Transverse colon (tissue), 4 donors: ENCODE results near the gene OAS2. TPM values are rescaled to one million over a fixed set of nuclear protein-coding genes. Genes with fewer than 3 reads are reported as not detected.

ENCODE experiments used
- DNase-seq: peaks from one replicate; pipeline ENCODE4 v3.0.0-alpha.2; 2019
- H3K27ac ChIP-seq, 4 donors: fragments of 200-600 bp; sonication (generic); 2 replicates each; pipeline ENCODE4 v1.5.1; 2016 to 2018; ENCODE audit warnings: inconsistent platforms in 4 of 4
- H3K27me3 ChIP-seq: fragments of 200-600 bp; sonication (generic); 2 replicates; pipeline ENCODE4 v1.5.1; 2017; ENCODE audit warnings: inconsistent platforms
- H3K36me3 ChIP-seq, 4 donors: fragments of 200-600 bp; sonication (generic); 2 replicates each; pipeline ENCODE4 v1.5.1; 2017 to 2019; ENCODE audit warnings: inconsistent platforms in 4 of 4
- H3K4me1 ChIP-seq, 4 donors: fragments of 200-600 bp; sonication (generic); 2 replicates each; pipeline ENCODE4 v1.5.1; 2017 to 2020; ENCODE audit warnings: inconsistent platforms in 4 of 4
- H3K4me3 ChIP-seq, 4 donors: fragments of 200-600 bp; sonication (generic); 1 replicate in 1 of 4; 2 replicates in 3 of 4; pipeline versions ENCODE4 v1.5.1 to v1.6.1; 2017 to 2019; ENCODE audit warnings: inconsistent platforms in 4 of 4
- H3K9me3 ChIP-seq, 2 donors: fragments of 200-600 bp; sonication (generic); 2 replicates each; pipeline ENCODE4 v1.5.1; 2017 to 2019; ENCODE audit warnings: inconsistent platforms in 2 of 2
- EP300 ChIP-seq: sonication (generic); formaldehyde crosslinking; IDR thresholded peaks from one replicate; pipeline ENCODE4 v1.6.1; 2017; ENCODE audit warnings: antibody characterized with exemption, low read depth
- POLR2A ChIP-seq: fragments of 450-650 bp; IDR thresholded peaks from one replicate; pipeline ENCODE4 v1.6.1; 2016; ENCODE audit warnings: antibody characterized with exemption, mild to moderate bottlenecking, moderate library complexity
- POLR2AphosphoS5 ChIP-seq, 3 donors: sonication (generic); formaldehyde crosslinking; IDR thresholded peaks; one replicate each; pipeline ENCODE4 v1.6.1; 2016; ENCODE audit warnings: antibody characterized with exemption in 3 of 3
- WGBS, 2 donors: methylation state at CpG; one replicate each; pipeline ENCODE4 v1.1.5; 2018; ENCODE audit warnings: low coverage in 1 of 2; 5-methylcytosine and 5-hydroxymethylcytosine counted together
- in situ Hi-C, 4 donors: fragments of 200-750 bp; cut with MboI; loops; one replicate each; pipeline versions ENCODE4 v1.15.0 to v1.15.1; 2017; ENCODE audit warnings: low sequenced_read_pairs in 3 of 4, low pct_ligation_motif_present in 1 of 4, low pct_unique_long_range_greater_than_20kb in 1 of 4
- intact Hi-C: fragments of 100-400 bp; cut with DNase I; formaldehyde crosslinking; loops from one replicate; pipeline ENCODE4 v1.15.1; 2023; ENCODE audit warnings: low total_unique reads
- total RNA-seq, 4 donors: library from RNA; depleted of rRNA; stranded (reverse); fragments of >200 nt; gene quantifications; one replicate each; pipeline ENCODE4 v1.1.0, GENCODE V29; 2016
- TF ChIP-seq, protein P1 (sequence below), 5 experiments: fragments of 200-600 bp in 3 of 5; fragments of 450-650 bp in 2 of 5; sonication (generic) in 3 of 5; IDR thresholded peaks; 1 replicate in 2 of 5; 2 replicates in 3 of 5; pipeline ENCODE4 v1.5.1; 2016 to 2017; ENCODE audit warnings: antibody characterized with exemption in 5 of 5, inconsistent platforms in 3 of 5, mild to moderate bottlenecking in 2 of 5, moderate library complexity in 1 of 5

The OAS2 gene
- total RNA-seq, 4 donors from 2014 or later = 2.0 to 5.1 (median 3.5) TPM

- Histone ChIP-seq H3K9me3 (no peaks in the 10 kb centered on the region), H3K27ac (no peak overlapping the region), H3K4me1 (no peaks in the 10 kb centered on the region), H3K27me3 (no peaks in the 10 kb centered on the region), H3K4me3 (no peak overlapping the region), H3K36me3 (peaks cover 0 to 14% (median 3%) of the 10 kb centered on the region in 4 donors)
- intact Hi-C loops = no loop called here
- in situ Hi-C loops = no loop called here
- 80 to 95% methylated on average over 1 to 7 of the region's 7 CpGs for WGBS, 2 donors
- DNase-seq = no peak
- TF ChIP-seq POLR2A (no peak), EP300 (no peak), POLR2AphosphoS5 (IDR thresholded peaks at IDR 0.05) (no peak)
- TF ChIP-seq, protein P1, sequence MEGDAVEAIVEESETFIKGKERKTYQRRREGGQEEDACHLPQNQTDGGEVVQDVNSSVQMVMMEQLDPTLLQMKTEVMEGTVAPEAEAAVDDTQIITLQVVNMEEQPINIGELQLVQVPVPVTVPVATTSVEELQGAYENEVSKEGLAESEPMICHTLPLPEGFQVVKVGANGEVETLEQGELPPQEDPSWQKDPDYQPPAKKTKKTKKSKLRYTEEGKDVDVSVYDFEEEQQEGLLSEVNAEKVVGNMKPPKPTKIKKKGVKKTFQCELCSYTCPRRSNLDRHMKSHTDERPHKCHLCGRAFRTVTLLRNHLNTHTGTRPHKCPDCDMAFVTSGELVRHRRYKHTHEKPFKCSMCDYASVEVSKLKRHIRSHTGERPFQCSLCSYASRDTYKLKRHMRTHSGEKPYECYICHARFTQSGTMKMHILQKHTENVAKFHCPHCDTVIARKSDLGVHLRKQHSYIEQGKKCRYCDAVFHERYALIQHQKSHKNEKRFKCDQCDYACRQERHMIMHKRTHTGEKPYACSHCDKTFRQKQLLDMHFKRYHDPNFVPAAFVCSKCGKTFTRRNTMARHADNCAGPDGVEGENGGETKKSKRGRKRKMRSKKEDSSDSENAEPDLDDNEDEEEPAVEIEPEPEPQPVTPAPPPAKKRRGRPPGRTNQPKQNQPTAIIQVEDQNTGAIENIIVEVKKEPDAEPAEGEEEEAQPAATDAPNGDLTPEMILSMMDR (IDR thresholded peaks at IDR 0.05) = no peak
Observed at GRCh38 chr12:112962561-112962960, 15.8 kb upstream of the OAS2 start.

GRCh38 chr12:112963227-112963861 lies 15.0 kb upstream of the OAS2 start:
- no peak for DNase-seq

GRCh38 chr12:112964067-112964670 lies 14.2 kb upstream of the OAS2 start:
- TF ChIP-seq POLR2A (no peak), POLR2AphosphoS5 (IDR thresholded peaks at IDR 0.05) (no peak), EP300 (no peak)
- TF ChIP-seq, protein P1 (IDR thresholded peaks at IDR 0.05) = no peak
- Histone ChIP-seq H3K36me3 (peaks cover 0 to 14% (median 3%) of the 10 kb centered on the region in 4 donors), H3K9me3 (no peaks in the 10 kb centered on the region), H3K4me3 (no peak overlapping the region), H3K4me1 (no peaks in the 10 kb centered on the region), H3K27me3 (no peaks in the 10 kb centered on the region), H3K27ac (no peak overlapping the region)
- in situ Hi-C loops = no loop called here
- DNase-seq = no peak
- 67 to 95% methylated on average over 2 to 6 of the region's 6 CpGs for WGBS, 2 donors
- intact Hi-C loops = no loop called here

More at GRCh38 chr12:112963227-112963861, 15.0 kb upstream of the OAS2 start:
- 95 to 97% methylated on average over 5 to 14 of the region's 14 CpGs for WGBS, 2 donors
- Histone ChIP-seq H3K36me3 (peaks cover 0 to 14% (median 3%) of the 10 kb centered on the region in 4 donors), H3K4me1 (no peaks in the 10 kb centered on the region), H3K9me3 (no peaks in the 10 kb centered on the region), H3K4me3 (no peak overlapping the region), H3K27me3 (no peaks in the 10 kb centered on the region), H3K27ac (no peak overlapping the region)
- intact Hi-C loops (no loop called here), in situ Hi-C loops (no loop called here)
- TF ChIP-seq POLR2A = no peak
- no peak for TF ChIP-seq POLR2AphosphoS5 (IDR thresholded peaks at IDR 0.05)
- TF ChIP-seq, protein P1 (IDR thresholded peaks at IDR 0.05) = no peak
- TF ChIP-seq EP300 = no peak

- TF ChIP-seq, protein P1 (IDR thresholded peaks at IDR 0.05) = no peak
- in situ Hi-C loops (no loop called here), intact Hi-C loops (no loop called here)
- H3K27ac ChIP-seq = no peak overlapping the region
- H3K4me3 ChIP-seq = no peak overlapping the region
- H3K36me3 ChIP-seq = peaks cover 0 to 14% (median 3%) of the 10 kb centered on the region in 4 donors
- H3K9me3 ChIP-seq = no peaks in the 10 kb centered on the region
- H3K4me1 ChIP-seq = no peaks in the 10 kb centered on the region
- no peak for DNase-seq
- no peaks in the 10 kb centered on the region for H3K27me3 ChIP-seq
- WGBS, 2 donors = 72 to 86% methylated on average over 2 to 4 of the region's 4 CpGs
Observed at GRCh38 chr12:112964915-112965314, 13.4 kb upstream of the OAS2 start.
